22Rv1 (cell line): Measurements from ENCODE around the gene ADAMTS18.

Experiments
- ZFX ChIP-seq: fragments of 450-650 bp; IDR thresholded peaks from 2 replicates; pipeline ENCODE4 v1.6.1; 2017; ENCODE audit warnings: antibody characterized with exemption, borderline replicate concordance
- TF ChIP-seq, protein P1 (sequence below): fragments of 450-650 bp; IDR thresholded peaks from 2 replicates; pipeline ENCODE4 v1.5.1; 2017; ENCODE audit warnings: mild to moderate bottlenecking

DNA sequence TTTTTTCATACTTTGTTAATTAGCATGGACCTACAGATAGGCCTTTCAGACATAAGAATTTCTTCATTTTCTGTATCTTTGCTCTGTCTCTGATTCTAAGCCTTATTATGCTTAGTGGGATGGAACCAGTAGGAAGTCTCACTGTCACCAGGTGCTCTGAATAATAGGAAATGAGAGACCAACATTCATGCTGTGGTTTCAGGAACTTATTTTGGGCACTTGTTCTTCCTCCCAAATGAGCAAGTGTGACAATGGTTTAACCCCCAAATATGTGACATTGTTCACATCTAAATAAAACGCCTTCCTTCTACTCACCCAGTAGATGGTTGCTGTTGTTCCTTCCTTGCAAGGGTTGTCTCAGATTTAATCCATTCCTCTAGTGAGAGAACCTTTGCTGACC, 135.4 kb downstream of the ADAMTS18 start:
- TF ChIP-seq, protein P1, sequence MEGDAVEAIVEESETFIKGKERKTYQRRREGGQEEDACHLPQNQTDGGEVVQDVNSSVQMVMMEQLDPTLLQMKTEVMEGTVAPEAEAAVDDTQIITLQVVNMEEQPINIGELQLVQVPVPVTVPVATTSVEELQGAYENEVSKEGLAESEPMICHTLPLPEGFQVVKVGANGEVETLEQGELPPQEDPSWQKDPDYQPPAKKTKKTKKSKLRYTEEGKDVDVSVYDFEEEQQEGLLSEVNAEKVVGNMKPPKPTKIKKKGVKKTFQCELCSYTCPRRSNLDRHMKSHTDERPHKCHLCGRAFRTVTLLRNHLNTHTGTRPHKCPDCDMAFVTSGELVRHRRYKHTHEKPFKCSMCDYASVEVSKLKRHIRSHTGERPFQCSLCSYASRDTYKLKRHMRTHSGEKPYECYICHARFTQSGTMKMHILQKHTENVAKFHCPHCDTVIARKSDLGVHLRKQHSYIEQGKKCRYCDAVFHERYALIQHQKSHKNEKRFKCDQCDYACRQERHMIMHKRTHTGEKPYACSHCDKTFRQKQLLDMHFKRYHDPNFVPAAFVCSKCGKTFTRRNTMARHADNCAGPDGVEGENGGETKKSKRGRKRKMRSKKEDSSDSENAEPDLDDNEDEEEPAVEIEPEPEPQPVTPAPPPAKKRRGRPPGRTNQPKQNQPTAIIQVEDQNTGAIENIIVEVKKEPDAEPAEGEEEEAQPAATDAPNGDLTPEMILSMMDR: no peak
- no peak for TF ChIP-seq ZFX
